ENCODE data around the gene ZNF507. TPM values are rescaled to one million over a fixed set of nuclear protein-coding genes. Genes with fewer than 3 reads are reported as not detected.

ZNF507 gene
- total RNA-seq, 1 donor from 2014 or later = 24.7 TPM

GRCh38 chr19:32403291-32403995 is 58.0 kb downstream of the ZNF507 start:
- peaks cover 8% of the 10 kb centered on the region for H3K9me3 Mint-ChIP-seq (ENCODE audit: unreplicated experiment)
- H3K27me3 Mint-ChIP-seq (ENCODE audit: unreplicated experiment) = peaks cover 5% of the 10 kb centered on the region
- peaks cover 19% of the 10 kb centered on the region for H3K4me1 Mint-ChIP-seq (ENCODE audit: low read depth, unreplicated experiment)
- DNase-seq = no peak
- no peak for TF ChIP-seq CTCF (IDR thresholded peaks at IDR 0.05; ENCODE audit: partially characterized antibody, unreplicated experiment)
- H3K27ac Mint-ChIP-seq (ENCODE audit: unreplicated experiment) = peak overlapping the region; percentile 94
- peak overlapping the region; percentile 87 for H3K4me3 Mint-ChIP-seq (ENCODE audit: unreplicated experiment)
- no peaks in the 10 kb centered on the region for H3K36me3 Mint-ChIP-seq (ENCODE audit: unreplicated experiment)

DNA sequence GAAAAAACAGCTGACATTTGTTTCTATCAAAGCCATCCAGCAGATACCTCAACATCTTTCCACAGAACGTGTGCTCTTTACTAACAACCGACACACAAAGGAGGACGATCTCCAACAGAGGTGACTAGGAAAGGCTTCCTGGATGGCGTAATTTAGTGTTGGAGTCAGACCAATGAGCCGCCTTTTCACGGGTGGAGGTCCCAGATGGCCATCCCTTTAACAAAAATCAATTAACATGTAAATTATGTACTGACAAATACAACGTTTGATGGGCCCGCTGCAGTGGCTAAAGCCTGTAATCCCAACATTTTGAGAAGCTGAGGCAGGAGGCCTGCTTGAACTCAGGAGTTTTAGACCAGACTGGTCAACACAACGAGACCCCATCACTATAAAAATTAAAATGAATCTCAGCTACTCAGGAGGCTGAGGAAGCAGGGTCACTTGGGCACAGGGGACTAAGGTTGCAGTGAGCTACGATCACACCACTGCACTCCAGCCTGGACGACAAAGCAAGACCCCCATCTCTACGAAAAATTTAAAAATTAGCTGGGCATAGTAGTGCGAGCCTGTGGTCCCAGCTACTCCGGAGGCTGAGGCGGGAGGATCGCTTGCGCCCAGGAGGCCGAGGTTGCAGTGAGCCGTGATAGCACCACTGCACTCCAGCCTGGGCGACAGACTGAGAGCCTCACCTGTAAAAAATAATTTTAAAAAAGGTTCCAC is 59.0 kb downstream of the ZNF507 start:
- no peak for TF ChIP-seq CTCF (IDR thresholded peaks at IDR 0.05; ENCODE audit: partially characterized antibody, unreplicated experiment)
- H3K4me3 Mint-ChIP-seq (ENCODE audit: unreplicated experiment) = peak overlapping the region; percentile 87
- peak overlapping the region; percentile 94 for H3K27ac Mint-ChIP-seq (ENCODE audit: unreplicated experiment)
- peaks cover 5% of the 10 kb centered on the region for H3K27me3 Mint-ChIP-seq (ENCODE audit: unreplicated experiment)
- H3K9me3 Mint-ChIP-seq (ENCODE audit: unreplicated experiment) = peaks cover 8% of the 10 kb centered on the region
- peak; percentile 40 for DNase-seq
- peaks cover 19% of the 10 kb centered on the region for H3K4me1 Mint-ChIP-seq (ENCODE audit: low read depth, unreplicated experiment)
- no peaks in the 10 kb centered on the region for H3K36me3 Mint-ChIP-seq (ENCODE audit: unreplicated experiment)

- peak; percentile 58 for DNase-seq
- peaks cover 5% of the 10 kb centered on the region for H3K27me3 Mint-ChIP-seq (ENCODE audit: unreplicated experiment)
- H3K4me1 Mint-ChIP-seq (ENCODE audit: low read depth, unreplicated experiment) = peaks cover 19% of the 10 kb centered on the region
- H3K4me3 Mint-ChIP-seq (ENCODE audit: unreplicated experiment) = peak overlapping the region; percentile 87
- H3K36me3 Mint-ChIP-seq (ENCODE audit: unreplicated experiment) = no peaks in the 10 kb centered on the region
- peak overlapping the region; percentile 94 for H3K27ac Mint-ChIP-seq (ENCODE audit: unreplicated experiment)
- peaks cover 8% of the 10 kb centered on the region for H3K9me3 Mint-ChIP-seq (ENCODE audit: unreplicated experiment)
- no peak for TF ChIP-seq CTCF (IDR thresholded peaks at IDR 0.05; ENCODE audit: partially characterized antibody, unreplicated experiment)
These were observed 59.6 kb downstream of the ZNF507 start for GRCh38 chr19:32404933-32405430.

DNA sequence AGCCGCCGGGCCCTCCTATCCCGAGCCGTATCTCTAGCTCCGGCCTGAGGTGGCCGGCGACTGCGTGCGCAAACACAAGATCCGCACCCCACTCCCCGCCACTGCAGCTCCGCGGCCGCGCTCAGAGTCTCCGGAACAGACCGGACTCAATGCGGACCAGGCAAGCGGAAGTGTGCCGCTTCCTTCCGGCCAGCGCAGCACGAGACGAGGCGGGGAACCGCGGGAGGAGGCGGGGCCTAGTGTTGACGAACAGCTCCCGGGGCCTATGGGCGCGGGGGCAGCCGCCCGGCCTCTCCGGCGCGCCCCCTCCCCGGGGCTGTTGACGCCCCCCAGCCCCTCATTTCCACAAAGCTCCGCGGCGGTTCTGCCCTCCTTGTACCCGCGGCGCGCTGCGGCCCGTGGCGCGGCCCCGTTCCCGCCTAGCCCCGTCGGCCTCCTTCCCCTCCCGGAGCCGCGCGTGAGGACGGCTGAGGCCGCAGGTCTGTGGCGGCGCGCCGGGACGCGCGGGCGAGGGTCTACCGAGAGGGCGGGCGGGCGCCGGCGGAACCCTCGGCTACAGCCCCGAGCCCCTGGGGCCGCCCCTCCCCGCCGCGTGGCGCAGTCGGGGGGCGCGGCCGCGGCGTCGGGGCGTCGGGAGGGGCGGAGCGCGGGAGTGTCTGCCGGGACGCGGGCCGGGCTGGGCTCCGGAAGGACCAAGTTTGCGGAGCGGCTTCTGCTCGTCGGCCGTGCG is 60.2 kb downstream of the ZNF507 start, which contains the start of gene DPY19L3:
Gene DPY19L3 (plus strand): TSS at position 340 of the 730 bp plus-strand sequence. CDS start 2,484 bp downstream, outside the sequence.
- Mint-ChIP-seq H3K36me3 (ENCODE audit: unreplicated experiment) (no peaks in the 10 kb centered on the region), H3K4me1 (ENCODE audit: low read depth, unreplicated experiment) (peaks cover 19% of the 10 kb centered on the region), H3K27ac (ENCODE audit: unreplicated experiment) (peak within 1 kb of the TSS; percentile 94), H3K9me3 (ENCODE audit: unreplicated experiment) (peaks cover 8% of the 10 kb centered on the region), H3K27me3 (ENCODE audit: unreplicated experiment) (peaks cover 5% of the 10 kb centered on the region), H3K4me3 (ENCODE audit: unreplicated experiment) (peak within 1 kb of the TSS; percentile 92)
- peak; percentile 97 for DNase-seq
- no peak for TF ChIP-seq CTCF (IDR thresholded peaks at IDR 0.05; ENCODE audit: partially characterized antibody, unreplicated experiment)
